HG02642 (cell line): ENCODE data around the gene ADCY10.

ENCODE experiments used
- ATAC-seq: cut with Tn5 transposase; IDR thresholded peaks from one replicate; pipeline ENCODE4 v1.9.1; 2021; ENCODE audit warnings: mild to moderate bottlenecking; ENCODE audit not compliant: unreplicated experiment, poor library complexity

The ADCY10 gene

GRCh38 chr1:167792188-167792565, 121.8 kb downstream of the ADCY10 start:
- no peak for ATAC-seq

DNA sequence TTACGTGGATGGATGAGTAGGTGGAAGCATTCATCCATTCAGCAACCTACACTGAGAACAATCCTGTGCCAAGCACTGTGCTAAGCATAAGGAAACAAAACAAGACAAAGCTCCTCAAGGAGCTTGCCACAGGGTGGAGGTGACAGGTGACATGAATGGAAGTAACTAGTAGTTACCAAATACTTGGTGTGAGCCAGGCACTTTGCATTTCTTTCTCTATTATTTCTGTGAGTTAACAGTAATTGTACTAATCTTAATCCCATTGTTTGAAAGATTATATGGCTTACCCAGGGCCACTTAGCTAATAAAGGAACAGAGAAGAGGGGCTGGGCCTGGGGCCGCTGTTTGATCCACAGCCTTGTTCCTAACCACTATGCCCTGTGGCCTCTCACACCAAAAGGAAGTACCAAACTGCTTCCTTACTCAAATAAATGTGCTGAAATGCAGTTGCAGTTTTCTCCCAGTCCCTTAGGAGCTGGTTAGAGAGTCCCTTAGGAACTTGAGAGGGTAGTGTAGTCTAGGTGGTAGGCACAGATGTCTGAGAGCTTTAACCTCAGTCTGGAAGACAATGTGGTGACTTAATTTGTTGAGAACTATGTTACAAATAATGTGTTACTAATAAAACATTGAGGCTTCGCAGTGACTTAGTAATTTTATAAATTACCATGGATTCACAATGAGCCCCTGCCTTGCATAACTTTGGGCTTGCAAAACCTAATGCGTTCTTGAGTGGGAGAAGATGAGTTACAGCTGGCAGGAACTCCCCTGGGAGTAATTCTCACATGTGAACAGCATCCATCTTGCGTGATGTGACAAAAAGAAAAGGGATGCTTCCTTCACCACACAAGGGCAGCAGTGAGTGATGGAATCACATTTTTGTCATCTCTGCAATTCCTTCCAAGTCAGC, 122.4 kb downstream of the ADCY10 start:
- no peak for ATAC-seq

DNA sequence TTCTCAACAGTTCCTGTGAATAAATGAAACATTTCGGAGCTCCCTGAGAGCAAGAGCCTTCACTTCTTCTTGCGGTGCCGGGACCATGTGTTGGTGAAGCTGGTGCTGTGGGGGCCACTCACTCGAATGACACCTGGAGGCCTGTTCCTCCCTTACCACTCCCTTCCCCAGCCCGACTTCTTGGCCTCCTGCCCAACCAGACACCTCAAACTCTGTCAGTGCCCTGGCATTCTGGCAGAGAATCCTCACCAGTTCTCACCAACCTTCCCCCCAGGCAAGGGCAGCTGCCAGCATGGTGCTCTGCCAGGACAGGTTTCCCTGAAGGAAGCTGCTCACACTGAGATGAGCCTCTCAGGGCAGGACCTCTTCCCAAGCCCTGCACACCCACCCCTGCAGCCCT, 123.8 kb downstream of the ADCY10 start:
- ATAC-seq: no peak

GRCh38 chr1:167789501-167789900, 124.4 kb downstream of the ADCY10 start:
- ATAC-seq: no peak

GRCh38 chr1:167786502-167786901, 127.4 kb downstream of the ADCY10 start:
- ATAC-seq: no peak

- ATAC-seq: no peak
Measured at GRCh38 chr1:167784876-167785550, 128.9 kb downstream of the ADCY10 start.

DNA sequence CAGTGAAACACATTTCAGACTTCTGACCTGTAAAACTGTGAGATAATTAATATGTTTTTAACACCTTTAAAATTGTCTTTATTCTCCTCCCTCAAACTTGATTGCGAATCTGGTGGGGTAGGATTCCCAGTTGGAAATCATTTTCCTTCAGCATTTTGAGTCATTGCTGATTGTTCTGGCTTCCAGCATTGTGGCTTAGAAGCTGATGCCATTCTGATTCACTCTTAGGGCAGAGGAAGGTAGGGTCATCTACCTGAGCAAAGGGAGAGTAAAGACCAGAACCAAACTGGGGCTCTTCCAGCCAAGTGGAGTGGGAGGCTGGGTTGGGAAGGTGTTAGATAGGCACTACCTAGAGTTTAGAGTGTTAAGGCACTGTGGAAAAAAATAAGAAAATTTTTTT, 131.0 kb downstream of the ADCY10 start:
- no peak for ATAC-seq

GRCh38 chr1:167781558-167781957, 132.4 kb downstream of the ADCY10 start:
- ATAC-seq: no peak

DNA sequence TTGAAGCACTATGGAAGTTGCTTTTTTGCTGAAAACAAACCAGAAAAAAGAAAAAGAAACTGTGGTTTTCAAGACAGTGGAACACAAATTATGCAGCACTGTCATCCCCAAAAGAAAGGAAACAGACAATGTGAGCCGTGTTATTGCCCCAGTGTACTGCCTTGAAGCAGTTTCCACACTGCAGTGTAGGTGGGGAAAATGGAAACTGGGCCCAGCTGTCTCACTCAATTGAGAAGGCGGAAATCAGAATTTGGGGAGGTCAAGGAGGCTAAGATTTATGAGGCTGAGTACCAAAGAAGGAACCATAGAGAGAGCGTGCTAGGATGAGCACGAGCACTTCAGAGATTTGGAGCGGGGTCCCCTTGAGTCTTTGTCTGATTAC, 136.7 kb downstream of the ADCY10 start:
- ATAC-seq: no peak

- ATAC-seq: no peak
Measured at GRCh38 chr1:167776616-167777268, 137.2 kb downstream of the ADCY10 start.

GRCh38 chr1:167776151-167776550, 137.8 kb downstream of the ADCY10 start:
- no peak for ATAC-seq

GRCh38 chr1:167775178-167775577, 138.8 kb downstream of the ADCY10 start:
- ATAC-seq: no peak

DNA sequence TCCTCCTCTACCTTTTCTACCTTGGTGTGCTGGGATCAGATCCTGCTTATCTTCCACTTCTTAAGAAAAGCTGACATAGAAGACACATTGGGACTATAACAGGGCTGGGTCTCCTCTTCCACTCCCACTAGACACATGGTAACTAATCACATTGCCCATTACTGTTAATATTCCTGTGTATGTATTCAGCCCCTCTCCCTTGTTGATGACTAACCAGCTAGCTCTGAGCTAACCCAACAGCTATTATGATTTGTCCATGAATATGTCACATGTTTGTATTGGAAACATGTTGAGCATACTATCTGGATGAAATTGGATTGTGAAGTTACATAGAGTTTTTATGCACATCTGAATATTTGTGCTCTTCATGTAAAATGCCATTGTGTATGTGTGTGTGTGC, 139.2 kb downstream of the ADCY10 start:
- no peak for ATAC-seq

DNA sequence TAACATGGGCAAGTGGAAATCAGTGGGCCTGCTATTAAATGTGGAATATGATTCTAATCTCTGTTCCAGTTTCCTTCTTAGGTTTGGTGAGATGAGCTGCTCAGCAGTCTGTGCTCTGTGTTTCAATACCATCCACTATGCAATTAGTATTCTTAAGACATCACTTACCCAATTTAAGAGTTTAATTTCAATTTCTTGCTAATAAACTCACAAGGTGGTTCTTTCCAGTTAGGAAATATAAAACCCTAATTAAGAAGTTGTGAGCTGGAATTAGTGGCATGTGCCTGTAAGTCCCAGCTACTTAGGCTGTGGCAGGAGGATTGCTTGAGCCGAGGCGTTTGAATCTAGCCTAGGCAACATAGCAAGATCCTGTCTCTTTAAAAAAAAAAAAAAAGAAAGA, 140.4 kb downstream of the ADCY10 start:
- ATAC-seq: no peak

DNA sequence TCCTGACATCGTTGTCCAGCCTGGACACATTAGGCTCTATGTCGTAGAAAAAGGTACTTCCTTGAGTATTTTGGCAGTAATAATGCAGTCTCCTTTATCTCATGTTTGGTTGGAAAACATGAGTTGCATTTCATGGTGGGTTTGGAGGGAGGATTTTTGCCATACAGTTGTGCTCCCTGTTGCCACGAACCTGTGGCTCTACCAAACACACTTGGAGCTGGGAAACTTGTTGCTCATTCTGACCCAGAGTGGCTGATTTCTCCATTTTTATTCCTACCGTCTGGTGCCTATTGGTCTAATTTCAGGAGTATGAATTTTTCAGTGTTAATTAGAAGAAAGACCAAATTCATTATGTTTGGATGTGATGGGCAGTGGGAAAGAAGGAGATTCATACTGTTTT, 141.5 kb downstream of the ADCY10 start:
- no peak for ATAC-seq

DNA sequence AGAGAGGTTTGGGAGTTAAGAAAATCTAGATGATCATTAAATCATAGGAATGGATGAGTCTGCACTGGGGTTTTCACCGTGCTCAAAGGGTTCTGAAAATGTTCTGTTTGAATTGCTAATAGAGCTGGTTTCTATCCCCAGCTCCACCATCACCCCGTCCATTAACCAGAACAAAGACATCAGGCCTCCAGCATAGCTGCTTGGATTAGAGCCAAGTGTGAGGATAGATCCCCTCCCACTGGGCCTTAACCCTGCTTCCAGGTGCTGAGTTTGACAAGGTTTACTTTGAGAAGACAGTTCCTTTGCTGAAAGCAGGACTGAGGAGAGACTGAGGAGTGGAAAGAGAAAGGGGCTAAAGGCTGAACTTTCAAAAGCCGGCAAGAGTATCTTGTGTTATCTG, 143.8 kb downstream of the ADCY10 start:
- ATAC-seq: no peak

- no peak for ATAC-seq
Measured at GRCh38 chr1:167767761-167768160, 146.2 kb downstream of the ADCY10 start.

- no peak for ATAC-seq
Measured at GRCh38 chr1:167766538-167766937, 147.4 kb downstream of the ADCY10 start.

DNA sequence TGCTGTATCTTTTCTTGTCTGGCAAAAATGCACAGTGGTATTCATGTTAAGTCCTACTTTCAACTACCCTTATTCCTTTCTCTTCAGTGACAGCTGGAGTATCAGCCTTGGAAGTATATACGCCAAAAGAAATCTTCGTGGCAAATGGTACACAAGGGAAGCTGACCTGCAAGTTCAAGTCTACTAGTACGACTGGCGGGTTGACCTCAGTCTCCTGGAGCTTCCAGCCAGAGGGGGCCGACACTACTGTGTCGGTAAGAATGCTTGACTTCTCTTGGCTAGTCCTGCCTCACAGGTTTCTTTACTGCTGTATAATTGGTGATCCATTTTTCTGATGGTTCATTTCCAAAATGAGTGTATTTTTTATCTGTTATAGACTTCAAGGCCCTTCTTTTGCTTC, 148.4 kb downstream of the ADCY10 start:
- no peak for ATAC-seq

GRCh38 chr1:167764458-167765330, 149.2 kb downstream of the ADCY10 start:
- no peak for ATAC-seq
